GM23248 (cell line): ENCODE measurements around the gene SLC2A10. TPM values are rescaled to one million over a fixed set of nuclear protein-coding genes. Genes with fewer than 3 reads are reported as not detected.

Experiments
- DNase-seq: peaks from one replicate; pipeline ENCODE4 v3.0.0-alpha.2; 2015
- H2AFZ ChIP-seq: fragments of 200-600 bp; sonication (generic); 2 replicates; pipeline ENCODE4 v1.6.1; 2016; ENCODE audit warnings: antibody characterized with exemption
- H3F3A ChIP-seq: fragments of 200-600 bp; sonication (generic); 2 replicates; pipeline ENCODE4 v1.6.1; 2016; ENCODE audit warnings: mild to moderate bottlenecking, antibody characterized with exemption, mixed run types; ENCODE audit not compliant: insufficient read depth
- H3K27ac ChIP-seq: fragments of 200-600 bp; sonication (generic); 2 replicates; pipeline ENCODE4 v1.5.1; 2016; ENCODE audit warnings: mild to moderate bottlenecking
- H3K27me3 ChIP-seq: fragments of 200-600 bp; sonication (generic); replicated peaks from 2 replicates; pipeline ENCODE4 v1.6.1; 2016; ENCODE audit warnings: mild to moderate bottlenecking; ENCODE audit not compliant: insufficient read depth
- H3K36me3 ChIP-seq: fragments of 200-600 bp; sonication (generic); 2 replicates; pipeline ENCODE4 v1.6.1; 2016; ENCODE audit warnings: low read depth, mild to moderate bottlenecking
- H3K4me1 ChIP-seq: fragments of 200-600 bp; sonication (generic); 2 replicates; pipeline ENCODE4 v1.6.1; 2016; ENCODE audit warnings: mild to moderate bottlenecking; ENCODE audit not compliant: insufficient read depth
- H3K4me2 ChIP-seq: fragments of 200-600 bp; sonication (generic); one replicate; pipeline ENCODE4 v1.6.1; 2016; ENCODE audit warnings: mild to moderate bottlenecking; ENCODE audit not compliant: unreplicated experiment
- H3K4me3 ChIP-seq: fragments of 200-600 bp; sonication (generic); 2 replicates; pipeline ENCODE4 v1.5.1; 2016; ENCODE audit warnings: mild to moderate bottlenecking
- H3K79me2 ChIP-seq: fragments of 200-600 bp; sonication (generic); 2 replicates; pipeline ENCODE4 v1.6.1; 2016; ENCODE audit warnings: mild to moderate bottlenecking; ENCODE audit not compliant: insufficient read depth
- H3K9ac ChIP-seq: fragments of 200-600 bp; sonication (generic); 2 replicates; pipeline ENCODE4 v1.6.1; 2016; ENCODE audit warnings: mild to moderate bottlenecking
- H3K9me2 ChIP-seq: fragments of 200-600 bp; sonication (generic); 2 replicates; pipeline ENCODE4 v1.6.1; 2016; ENCODE audit warnings: mixed run types, mild to moderate bottlenecking, moderate library complexity; ENCODE audit not compliant: insufficient read depth
- H3K9me3 ChIP-seq: fragments of 200-600 bp; sonication (generic); one replicate; pipeline ENCODE4 v1.6.1; 2017; ENCODE audit warnings: low read depth
- H4K20me1 ChIP-seq: fragments of 200-600 bp; sonication (generic); 2 replicates; pipeline ENCODE4 v1.6.0; 2016; ENCODE audit not compliant: insufficient read depth
- EZH2 ChIP-seq: fragments of 200-600 bp; sonication (generic); IDR thresholded peaks from 2 replicates; pipeline ENCODE4 v1.6.1; 2018; ENCODE audit warnings: antibody characterized with exemption, mild to moderate bottlenecking; ENCODE audit not compliant: insufficient read depth, poor library complexity, severe bottlenecking
- EZH2phosphoT487 ChIP-seq: fragments of 200-600 bp; sonication (generic); IDR thresholded peaks from 2 replicates; pipeline ENCODE4 v1.6.1; 2018; ENCODE audit warnings: antibody characterized with exemption, moderate library complexity, mild to moderate bottlenecking, low read depth; ENCODE audit not compliant: insufficient read depth
- WGBS, 2 experiments: methylation state at CpG; one replicate each; pipeline ENCODE4 v1.1.6; 2015 to 2017; ENCODE audit warnings: low lambda C conversion rate in 2 of 2, low coverage in 1 of 2; ENCODE audit errors: missing lambda C conversion rate in 2 of 2; 5-methylcytosine and 5-hydroxymethylcytosine counted together
- in situ Hi-C: fragments of 300-500 bp; cut with MboI; formaldehyde crosslinking; loops from 2 replicates; pipeline ENCODE4 v1.15.0; 2020
- polyA plus RNA-seq: library from polyadenylated mRNA; unstranded; fragments of >200 nt; fragmentation: Nextera tagmentation; extraction: Ambion mirVana; gene quantifications from 2 replicates; pipeline ENCODE4 v1.2.1, GENCODE V29; 2016
- total RNA-seq: library from RNA; depleted of rRNA; stranded (reverse); fragments of >200 nt; shearing (Covaris generic); gene quantifications from 2 replicates; pipeline ENCODE4 v1.2.3, GENCODE V29; 2014

SLC2A10 gene
- total and polyA plus RNA-seq, 2 experiments from 2014 or later = 26.2 to 48.0 TPM

- Histone ChIP-seq H3K4me2 (no peak overlapping the region), H3K27ac (no peak overlapping the region), H3K4me1 (no peaks in the 10 kb centered on the region), H3K4me3 (no peak overlapping the region), H3F3A (no peaks in the 10 kb centered on the region), H4K20me1 (no peaks in the 10 kb centered on the region), H2AFZ (no peak overlapping the region), H3K36me3 (peaks cover 16% of the 10 kb centered on the region; the same call in 1 of the 2 replicates), H3K9me3 (no peaks in the 10 kb centered on the region), H3K9me2 (peaks cover 5% of the 10 kb centered on the region; the same call in 1 of the 2 replicates), H3K79me2 (peaks cover 30% of the 10 kb centered on the region), H3K9ac (no peak overlapping the region), H3K27me3 (no peaks in the 10 kb centered on the region)
- in situ Hi-C loops = no loop called here
- 98% methylated on average over 2 of the region's 2 CpGs for WGBS, 2 experiments
- DNase-seq = no peak
- TF ChIP-seq EZH2phosphoT487 = no peak
- no peak for TF ChIP-seq EZH2
Observed at GRCh38 chr20:46722450-46722849, 13.0 kb downstream of the SLC2A10 start.

GRCh38 chr20:46723039-46723438 is 13.6 kb downstream of the SLC2A10 start:
- no peak overlapping the region for H3K4me2 ChIP-seq
- DNase-seq = no peak

GRCh38 chr20:46724343-46724959 is 15.0 kb downstream of the SLC2A10 start:
- in situ Hi-C loops = no loop called here

More at GRCh38 chr20:46723039-46723438, 13.6 kb downstream of the SLC2A10 start:
- Histone ChIP-seq H3K9me2 (peaks cover 5% of the 10 kb centered on the region; the same call in 1 of the 2 replicates), H3K79me2 (peaks cover 25% of the 10 kb centered on the region), H3F3A (no peaks in the 10 kb centered on the region), H3K9me3 (no peaks in the 10 kb centered on the region), H3K27ac (no peak overlapping the region), H3K9ac (no peak overlapping the region), H3K27me3 (no peaks in the 10 kb centered on the region), H2AFZ (no peak overlapping the region), H3K4me1 (no peaks in the 10 kb centered on the region), H4K20me1 (no peaks in the 10 kb centered on the region), H3K36me3 (peaks cover 16% of the 10 kb centered on the region; the same call in 1 of the 2 replicates), H3K4me3 (no peak overlapping the region)
- WGBS, 2 experiments = 88 to 93% methylated on average over 1 of the region's 1 CpG
- TF ChIP-seq EZH2phosphoT487 = no peak
- no peak for TF ChIP-seq EZH2
- in situ Hi-C loops = no loop called here

GRCh38 chr20:46725186-46726165 is 16.0 kb downstream of the SLC2A10 start:
- in situ Hi-C loops = no loop called here
- DNase-seq = no peak
- WGBS, 2 experiments = 92 to 94% methylated on average over 26 to 27 of the region's 27 CpGs

More at GRCh38 chr20:46724343-46724959, 15.0 kb downstream of the SLC2A10 start:
- Histone ChIP-seq H3K4me3 (no peak overlapping the region), H3K9me2 (peaks cover 5% of the 10 kb centered on the region; the same call in 1 of the 2 replicates), H3K27me3 (no peaks in the 10 kb centered on the region), H4K20me1 (no peaks in the 10 kb centered on the region), H3K36me3 (peaks cover 16% of the 10 kb centered on the region; the same call in 1 of the 2 replicates), H2AFZ (no peak overlapping the region), H3K9ac (no peak overlapping the region), H3K4me2 (no peak overlapping the region), H3K79me2 (peaks cover 17% of the 10 kb centered on the region), H3K9me3 (no peaks in the 10 kb centered on the region), H3K27ac (no peak overlapping the region), H3F3A (no peaks in the 10 kb centered on the region), H3K4me1 (no peaks in the 10 kb centered on the region)
- 17 to 56% methylated on average over 1 of the region's 1 CpG for WGBS, 2 experiments
- TF ChIP-seq EZH2phosphoT487 (no peak), EZH2 (no peak)
- no peak for DNase-seq

More at GRCh38 chr20:46725186-46726165, 16.0 kb downstream of the SLC2A10 start:
- Histone ChIP-seq H2AFZ (no peak overlapping the region), H3K9ac (no peak overlapping the region), H3F3A (no peaks in the 10 kb centered on the region), H3K27ac (no peak overlapping the region), H3K9me2 (peaks cover 5% of the 10 kb centered on the region; the same call in 1 of the 2 replicates), H3K27me3 (no peaks in the 10 kb centered on the region), H3K4me3 (no peak overlapping the region), H4K20me1 (no peaks in the 10 kb centered on the region), H3K4me1 (no peaks in the 10 kb centered on the region), H3K79me2 (peaks cover 14% of the 10 kb centered on the region), H3K36me3 (peaks cover 12% of the 10 kb centered on the region; the same call in 1 of the 2 replicates), H3K4me2 (no peak overlapping the region), H3K9me3 (no peaks in the 10 kb centered on the region)
- no peak for TF ChIP-seq EZH2phosphoT487
